Dendritic cell treated with granulocyte-macrophage colony-stimulating factor and Interleukin-4, amounts not matched to agents 40 ng/mL and 50 ng/mL, for 4 days (primary cell): ENCODE data around the gene PLCH1.

Experiments
- H3K27ac Mint-ChIP-seq: one replicate; pipeline ENCODE4 v1.8.0; 2022; ENCODE audit warnings: mild to moderate bottlenecking, mixed read lengths
- H3K27me3 Mint-ChIP-seq: one replicate; pipeline ENCODE4 v1.8.0; 2022; ENCODE audit warnings: mild to moderate bottlenecking, mixed read lengths
- H3K36me3 Mint-ChIP-seq: one replicate; pipeline ENCODE4 v1.8.0; 2022; ENCODE audit warnings: low read depth, mixed read lengths
- H3K4me1 Mint-ChIP-seq: one replicate; pipeline ENCODE4 v1.8.0; 2022; ENCODE audit warnings: low read depth, mixed read lengths
- H3K4me3 Mint-ChIP-seq: one replicate; pipeline ENCODE4 v1.8.0; 2022; ENCODE audit warnings: mild to moderate bottlenecking, moderate library complexity, mixed read lengths
- H3K9me3 Mint-ChIP-seq: one replicate; pipeline ENCODE4 v1.8.0; 2022; ENCODE audit warnings: mixed read lengths
- intact Hi-C: fragments of 100-400 bp; cut with micrococcal nuclease; formaldehyde crosslinking; loops from one replicate; pipeline ENCODE4 v1.15.0; 2022

Gene PLCH1

GRCh38 chr3:155760653-155761052 lies 15.8 kb upstream of the PLCH1 start:
- H3K4me3 Mint-ChIP-seq, result no peak overlapping the region
- intact Hi-C loops, result no loop called here
- H3K36me3 Mint-ChIP-seq, result no peaks in the 10 kb centered on the region
- H3K27ac Mint-ChIP-seq, result no peak overlapping the region
- H3K4me1 Mint-ChIP-seq, result no peaks in the 10 kb centered on the region
- no peaks in the 10 kb centered on the region for H3K27me3 Mint-ChIP-seq
- H3K9me3 Mint-ChIP-seq, result no peaks in the 10 kb centered on the region

- no peak overlapping the region for H3K27ac Mint-ChIP-seq
- H3K4me1 Mint-ChIP-seq, result no peaks in the 10 kb centered on the region
- no peaks in the 10 kb centered on the region for H3K27me3 Mint-ChIP-seq
- intact Hi-C loops, result no loop called here
- no peak overlapping the region for H3K4me3 Mint-ChIP-seq
- no peaks in the 10 kb centered on the region for H3K9me3 Mint-ChIP-seq
- H3K36me3 Mint-ChIP-seq, result no peaks in the 10 kb centered on the region
Observed at GRCh38 chr3:155757577-155757976, 12.7 kb upstream of the PLCH1 start.

- H3K27ac Mint-ChIP-seq, result no peak overlapping the region
- no peaks in the 10 kb centered on the region for H3K36me3 Mint-ChIP-seq
- intact Hi-C loops, result loop anchor here (5.0 kb wide), 1 partner anchor 109 kb away; no protein-coding TSS in a partner anchor
- H3K9me3 Mint-ChIP-seq, result no peaks in the 10 kb centered on the region
- H3K27me3 Mint-ChIP-seq, result peaks cover under 1% of the 10 kb centered on the region
- no peak overlapping the region for H3K4me3 Mint-ChIP-seq
- no peaks in the 10 kb centered on the region for H3K4me1 Mint-ChIP-seq
Observed at GRCh38 chr3:155753038-155753639, 8.3 kb upstream of the PLCH1 start.

- Mint-ChIP-seq H3K27me3 (peaks cover 43% of the 10 kb centered on the region), H3K36me3 (peaks cover 6% of the 10 kb centered on the region), H3K9me3 (no peaks in the 10 kb centered on the region), H3K4me3 (no peak overlapping the region), H3K4me1 (peaks cover 21% of the 10 kb centered on the region), H3K27ac (no peak overlapping the region)
- intact Hi-C loops, result no loop called here
Observed at GRCh38 chr3:155748611-155749365, 3.9 kb upstream of the PLCH1 start.

GRCh38 chr3:155747946-155748290 lies 3.0 kb upstream of the PLCH1 start:
- peaks cover 52% of the 10 kb centered on the region for H3K27me3 Mint-ChIP-seq
- peaks cover 6% of the 10 kb centered on the region for H3K36me3 Mint-ChIP-seq
- intact Hi-C loops, result no loop called here
- no peak overlapping the region for H3K27ac Mint-ChIP-seq
- H3K4me1 Mint-ChIP-seq, result peaks cover 23% of the 10 kb centered on the region
- H3K4me3 Mint-ChIP-seq, result no peak overlapping the region
- H3K9me3 Mint-ChIP-seq, result no peaks in the 10 kb centered on the region

GRCh38 chr3:155747286-155747945 lies 2.5 kb upstream of the PLCH1 start:
- intact Hi-C loops, result no loop called here
- Mint-ChIP-seq H3K4me3 (no peak overlapping the region), H3K27me3 (peaks cover 57% of the 10 kb centered on the region), H3K36me3 (peaks cover 6% of the 10 kb centered on the region), H3K27ac (no peak overlapping the region), H3K4me1 (peaks cover 23% of the 10 kb centered on the region), H3K9me3 (no peaks in the 10 kb centered on the region)

GRCh38 chr3:155746703-155747102 lies 1.8 kb upstream of the PLCH1 start:
- peaks cover 59% of the 10 kb centered on the region for H3K27me3 Mint-ChIP-seq

GRCh38 chr3:155745795-155746550 lies 1.1 kb upstream of the PLCH1 start:
- intact Hi-C loops, result no loop called here
- Mint-ChIP-seq H3K36me3 (peaks cover 6% of the 10 kb centered on the region), H3K9me3 (no peaks in the 10 kb centered on the region), H3K4me3 (no peak overlapping the region), H3K27ac (no peak overlapping the region), H3K27me3 (peaks cover 61% of the 10 kb centered on the region), H3K4me1 (peaks cover 23% of the 10 kb centered on the region)

More at GRCh38 chr3:155746703-155747102, 1.8 kb upstream of the PLCH1 start:
- intact Hi-C loops, result no loop called here
- Mint-ChIP-seq H3K4me1 (peaks cover 23% of the 10 kb centered on the region), H3K36me3 (peaks cover 6% of the 10 kb centered on the region), H3K4me3 (no peak overlapping the region), H3K27ac (no peak overlapping the region), H3K9me3 (no peaks in the 10 kb centered on the region)

- H3K36me3 Mint-ChIP-seq, result peaks cover 6% of the 10 kb centered on the region
- peaks cover 23% of the 10 kb centered on the region for H3K4me1 Mint-ChIP-seq
- peaks cover 64% of the 10 kb centered on the region for H3K27me3 Mint-ChIP-seq
- H3K27ac Mint-ChIP-seq, result peak overlapping the region; percentile 70
- H3K9me3 Mint-ChIP-seq, result no peaks in the 10 kb centered on the region
- peak overlapping the region; percentile 83 for H3K4me3 Mint-ChIP-seq
- intact Hi-C loops, result no loop called here
Observed at GRCh38 chr3:155744010-155744625, 753 bp downstream of the PLCH1 start.

- intact Hi-C loops, result no loop called here
Observed at GRCh38 chr3:155743606-155744005, 1.3 kb downstream of the PLCH1 start.

GRCh38 chr3:155742349-155742965 lies 2.4 kb downstream of the PLCH1 start:
- Mint-ChIP-seq H3K9me3 (no peaks in the 10 kb centered on the region), H3K27me3 (peaks cover 59% of the 10 kb centered on the region), H3K4me1 (peaks cover 32% of the 10 kb centered on the region), H3K4me3 (no peak overlapping the region), H3K27ac (no peak overlapping the region), H3K36me3 (peaks cover 6% of the 10 kb centered on the region)
- intact Hi-C loops, result no loop called here

More at GRCh38 chr3:155743606-155744005, 1.3 kb downstream of the PLCH1 start:
- Mint-ChIP-seq H3K36me3 (peaks cover 6% of the 10 kb centered on the region), H3K9me3 (no peaks in the 10 kb centered on the region), H3K27ac (no peak overlapping the region), H3K4me3 (peak overlapping the region; percentile 83), H3K27me3 (peaks cover 64% of the 10 kb centered on the region), H3K4me1 (peaks cover 23% of the 10 kb centered on the region)

GRCh38 chr3:155741603-155742002 lies 3.3 kb downstream of the PLCH1 start:
- Mint-ChIP-seq H3K36me3 (peaks cover 6% of the 10 kb centered on the region), H3K27me3 (peaks cover 51% of the 10 kb centered on the region), H3K9me3 (no peaks in the 10 kb centered on the region), H3K27ac (no peak overlapping the region), H3K4me1 (peaks cover 33% of the 10 kb centered on the region), H3K4me3 (no peak overlapping the region)
- intact Hi-C loops, result no loop called here

GRCh38 chr3:155741101-155741500 lies 3.8 kb downstream of the PLCH1 start:
- H3K4me1 Mint-ChIP-seq, result peaks cover 32% of the 10 kb centered on the region
- no peak overlapping the region for H3K27ac Mint-ChIP-seq
- no peaks in the 10 kb centered on the region for H3K9me3 Mint-ChIP-seq
- peaks cover 46% of the 10 kb centered on the region for H3K27me3 Mint-ChIP-seq
- intact Hi-C loops, result no loop called here
- H3K4me3 Mint-ChIP-seq, result no peak overlapping the region
- peaks cover 6% of the 10 kb centered on the region for H3K36me3 Mint-ChIP-seq
